NCI-H460 (cell line): Measurements from ENCODE around the gene CCDC40. TPM values are rescaled to one million over a fixed set of nuclear protein-coding genes. Genes with fewer than 3 reads are reported as not detected.
A peak's percentile ranks its signal among the peaks of the same experiment; 100 is the strongest.
"Not testable (repeated sequence)": the region's sequence is repeated elsewhere in the genome, so short reads cannot be mapped to it uniquely, and the experiment has no call there.

Experiments used
- DNase-seq: peaks from one replicate; pipeline ENCODE4 v3.0.0-alpha.2; 2016; ENCODE audit warnings: low read depth; ENCODE audit errors: extremely low read depth
- total RNA-seq: library from RNA; depleted of rRNA; stranded (reverse); fragments of >200 nt; shearing (Covaris generic); gene quantifications from 2 replicates; pipeline ENCODE4 v1.2.3, GENCODE V29; 2014

Gene CCDC40
- total RNA-seq, 1 experiment from 2014 or later: 2.0 TPM

DNA sequence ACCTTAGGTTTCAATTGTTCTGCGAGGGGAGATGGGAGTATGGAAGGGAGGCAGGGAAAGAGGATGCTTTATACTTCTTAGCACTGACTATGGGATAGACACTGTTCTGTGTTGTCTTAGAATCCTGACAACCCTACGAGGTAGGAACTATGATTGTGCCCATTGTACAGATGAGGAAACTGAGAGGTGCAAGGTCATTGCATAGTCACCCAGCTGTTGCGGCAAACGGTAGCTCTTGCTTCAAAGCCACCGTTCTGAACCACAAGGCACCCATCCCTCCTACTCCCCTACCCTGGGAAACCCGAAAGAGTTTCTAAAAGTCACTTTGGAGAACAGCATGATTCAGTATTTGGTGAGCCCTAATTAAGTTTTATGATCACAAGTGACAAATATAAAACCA, 7.5 kb downstream of the CCDC40 start:
- no peak for DNase-seq

DNA sequence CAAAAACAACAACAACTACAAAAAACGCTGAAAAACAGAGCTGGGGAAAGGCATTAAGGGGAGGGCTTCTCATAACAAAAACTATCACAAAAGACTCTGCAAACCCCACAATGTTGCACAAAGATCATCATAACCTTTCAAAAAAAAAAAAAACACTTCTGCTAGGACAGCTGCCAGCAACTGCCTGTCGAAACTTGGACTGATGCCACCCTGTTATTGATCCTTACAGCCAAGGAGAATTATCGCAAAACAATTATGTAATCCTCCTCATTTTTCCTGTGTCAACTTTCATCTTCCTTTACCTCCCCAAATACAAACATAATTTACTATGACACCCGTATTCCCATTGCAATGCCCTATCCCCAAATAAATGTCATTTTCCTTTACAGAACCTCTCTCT, 9.3 kb downstream of the CCDC40 start:
- no peak for DNase-seq

DNA sequence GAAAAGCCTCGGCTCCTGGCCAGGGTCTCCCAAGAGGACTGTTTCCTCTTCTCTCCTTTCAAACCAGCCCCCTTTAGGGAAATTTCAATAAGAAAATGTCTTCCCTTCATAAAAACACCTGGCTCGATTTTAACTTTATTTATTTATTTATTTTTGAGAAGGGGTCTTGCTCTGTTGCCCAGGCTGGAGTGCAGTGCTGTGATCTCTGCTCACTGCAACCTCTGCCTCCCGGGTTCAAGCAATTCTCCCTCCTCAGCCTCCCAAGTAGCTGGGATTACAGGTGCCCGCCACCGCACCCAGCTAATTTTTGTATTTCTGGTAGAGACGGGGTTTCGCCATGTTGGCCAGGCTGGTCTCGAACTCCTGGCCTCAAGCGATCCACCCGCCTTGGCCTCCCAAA, 10.3 kb downstream of the CCDC40 start:
- not testable (repeated sequence) for DNase-seq

DNA sequence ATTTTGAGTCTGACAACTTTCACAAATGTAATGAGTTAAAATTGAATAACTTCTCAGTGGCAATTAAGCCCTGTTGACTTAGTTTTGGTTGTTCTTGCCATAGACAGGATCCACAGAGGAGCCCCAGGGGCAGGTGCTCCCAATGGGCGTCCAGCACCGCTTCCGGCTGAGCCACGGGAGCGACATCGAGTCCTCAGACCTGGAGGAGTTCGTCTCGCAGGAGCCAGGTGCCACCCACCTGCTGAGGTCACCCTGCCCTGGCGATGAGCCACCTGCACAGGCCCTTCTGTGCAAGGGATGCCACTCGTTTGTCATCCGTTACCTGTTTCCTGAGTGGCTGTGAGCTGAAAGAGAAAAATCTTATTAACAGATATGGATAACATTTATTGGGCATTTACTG, 10.7 kb downstream of the CCDC40 start:
- DNase-seq: no peak

DNA sequence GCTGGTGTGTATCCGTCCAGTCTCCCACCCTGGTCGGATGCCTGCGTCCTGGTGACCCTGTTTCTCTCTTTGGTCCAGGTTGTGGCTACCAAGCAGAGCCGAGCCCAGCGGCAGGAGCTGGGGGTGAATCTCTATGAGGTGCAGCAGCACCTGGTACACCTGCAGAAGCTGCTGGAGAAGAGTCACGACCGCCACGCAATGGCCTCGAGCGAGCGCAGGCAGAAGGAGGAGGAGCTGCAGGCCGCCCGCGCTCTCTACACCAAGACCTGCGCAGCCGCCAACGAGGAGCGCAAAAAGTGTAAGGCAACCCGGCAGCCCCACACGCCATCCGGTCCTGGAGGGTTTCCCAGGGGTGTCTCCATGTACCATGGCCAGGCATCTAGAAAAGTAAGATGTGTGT, 13.5 kb downstream of the CCDC40 start:
- no peak for DNase-seq

DNA sequence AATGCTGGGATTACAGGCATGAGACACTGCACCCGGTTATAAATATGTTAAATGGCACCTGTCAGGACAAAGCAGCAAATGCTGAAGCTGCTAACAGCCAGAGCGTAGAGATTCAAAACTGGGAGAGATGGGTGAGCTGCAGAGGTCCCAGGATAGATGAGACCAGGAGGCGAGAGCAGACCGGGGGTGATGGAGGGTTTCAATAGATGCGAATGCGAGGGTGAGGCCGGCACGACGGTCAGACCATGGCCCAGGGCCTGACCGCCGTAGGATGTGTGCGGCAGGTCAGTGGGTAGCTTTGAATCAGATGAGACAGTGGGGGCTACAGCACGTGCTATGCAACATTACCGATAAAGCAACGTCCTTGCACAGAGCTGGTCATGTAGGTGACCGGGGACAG, 14.3 kb downstream of the CCDC40 start:
- DNase-seq: no peak

DNA sequence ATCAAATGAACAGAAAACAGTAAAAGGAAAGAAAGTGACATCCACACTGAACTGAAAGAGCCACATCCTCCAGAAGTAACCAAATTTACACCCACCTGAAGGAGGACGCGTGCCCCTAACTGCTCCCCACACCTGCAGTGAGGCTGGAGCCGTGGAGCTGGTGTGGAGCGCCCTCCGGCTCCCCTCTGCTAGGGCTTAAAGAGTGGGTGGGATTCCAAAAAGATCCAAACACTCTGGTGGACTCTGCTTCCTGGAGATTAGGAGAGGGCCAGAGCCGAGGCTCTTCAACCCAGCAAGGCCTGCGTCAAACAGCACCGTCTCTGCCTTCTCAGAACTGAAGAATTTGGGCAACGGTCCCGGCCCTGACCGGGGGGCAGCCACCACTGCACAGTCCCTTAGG, 15.2 kb downstream of the CCDC40 start:
- no peak for DNase-seq

DNA sequence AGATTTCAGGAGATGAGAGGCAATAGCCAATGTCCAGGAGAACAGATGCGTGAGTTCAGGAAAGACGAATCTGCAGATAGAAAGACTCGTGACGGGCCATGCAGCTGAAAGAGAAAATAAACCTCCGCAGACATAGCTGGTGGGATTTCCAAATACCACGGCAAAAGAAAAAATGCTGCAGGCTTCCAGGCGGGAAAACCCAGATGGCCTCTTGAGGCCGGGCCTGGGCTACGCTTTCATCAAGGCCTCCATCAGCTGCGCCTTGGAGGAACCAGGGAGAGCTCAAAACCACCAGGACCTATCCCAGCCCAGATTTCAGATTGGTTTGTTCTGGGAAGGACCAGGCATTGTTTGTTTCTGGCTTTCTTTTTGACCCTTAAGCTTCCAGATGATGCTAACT, 16.7 kb downstream of the CCDC40 start:
- DNase-seq: no peak

DNA sequence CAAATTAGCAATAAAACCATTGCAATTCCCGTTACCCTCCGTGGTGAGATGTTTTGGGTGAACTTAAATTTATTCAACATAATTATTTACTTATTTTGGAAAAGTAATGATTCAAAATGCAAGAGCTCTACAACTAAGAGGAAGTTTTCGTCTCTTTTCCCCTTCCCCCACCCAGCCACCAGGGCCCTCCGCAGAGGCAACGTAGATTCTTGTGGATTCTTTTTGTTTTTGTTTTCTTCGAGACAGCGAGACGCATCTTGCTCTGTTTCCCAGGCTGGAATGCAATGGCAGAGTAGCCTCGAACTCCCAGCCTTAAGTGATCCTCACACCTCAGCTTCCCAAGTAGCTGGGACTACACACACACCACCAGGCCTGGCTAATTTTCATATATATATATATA, 19.2 kb downstream of the CCDC40 start:
- DNase-seq: no peak

DNA sequence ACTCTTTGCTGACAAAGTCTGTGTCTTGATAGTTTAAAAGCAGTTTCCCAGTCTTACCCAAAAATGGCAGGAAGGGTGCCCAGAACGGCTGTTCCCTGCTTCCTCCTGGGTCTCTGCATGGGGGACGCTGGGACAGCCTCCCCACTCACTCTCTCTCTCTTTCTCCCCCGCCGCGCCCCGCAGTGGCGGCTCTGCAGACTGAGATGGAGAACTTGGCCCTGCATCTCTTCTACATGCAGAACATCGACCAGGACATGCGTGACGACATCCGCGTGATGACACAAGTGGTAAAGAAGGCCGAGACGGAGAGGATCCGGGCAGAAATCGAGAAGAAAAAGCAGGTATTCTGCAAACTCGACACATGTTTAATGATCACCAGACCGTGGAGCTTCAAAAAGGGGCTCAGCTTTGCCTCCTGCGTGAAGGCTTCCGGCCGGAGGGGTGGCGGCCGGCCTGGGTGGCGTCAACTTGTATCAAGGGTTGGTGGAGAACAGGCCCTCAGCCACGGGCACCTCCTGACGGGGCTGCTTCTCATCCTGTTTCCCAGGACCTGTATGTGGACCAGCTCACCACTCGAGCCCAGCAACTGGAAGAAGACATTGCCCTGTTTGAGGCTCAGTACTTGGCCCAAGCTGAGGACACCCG, 22.0 kb downstream of the CCDC40 start:
- DNase-seq: no peak

DNA sequence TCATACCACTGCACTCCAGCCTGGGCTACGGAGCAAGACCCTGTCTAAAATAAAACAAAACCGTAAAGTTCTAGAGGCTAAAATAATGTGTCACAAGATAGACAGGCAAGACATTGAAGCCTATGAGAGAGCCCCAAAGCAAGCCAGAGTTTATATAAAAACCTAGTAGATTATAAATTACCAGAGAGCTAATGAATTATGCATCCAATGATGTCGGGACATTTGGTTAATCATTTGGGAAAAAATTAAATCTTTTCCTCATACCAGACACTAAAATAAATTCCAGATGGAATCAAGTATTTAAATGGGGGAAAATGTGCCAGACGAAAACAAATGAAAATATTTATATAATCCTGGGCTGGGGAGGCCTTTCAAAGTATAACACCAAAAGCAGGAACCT, 24.2 kb downstream of the CCDC40 start:
- no peak for DNase-seq

DNA sequence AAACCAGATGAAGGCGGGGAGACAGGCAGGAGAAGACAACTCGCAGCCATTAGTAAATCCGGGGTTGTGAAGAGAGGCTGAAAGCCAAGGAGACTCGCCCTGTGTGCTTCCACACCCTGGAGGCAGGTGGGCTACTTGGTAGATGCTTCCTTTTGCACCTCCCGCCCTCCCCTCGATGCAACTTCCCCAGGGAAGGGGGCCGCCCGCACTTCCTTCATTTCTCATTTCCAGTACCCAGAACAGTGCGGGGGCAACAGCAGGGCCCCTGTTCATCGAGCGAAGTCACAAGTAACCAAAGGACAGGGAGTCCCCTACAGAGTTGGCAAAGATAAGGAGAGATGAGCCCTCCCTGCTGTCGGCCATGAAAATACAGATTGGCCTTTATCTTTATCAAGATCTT, 25.0 kb downstream of the CCDC40 start:
- no peak for DNase-seq

DNA sequence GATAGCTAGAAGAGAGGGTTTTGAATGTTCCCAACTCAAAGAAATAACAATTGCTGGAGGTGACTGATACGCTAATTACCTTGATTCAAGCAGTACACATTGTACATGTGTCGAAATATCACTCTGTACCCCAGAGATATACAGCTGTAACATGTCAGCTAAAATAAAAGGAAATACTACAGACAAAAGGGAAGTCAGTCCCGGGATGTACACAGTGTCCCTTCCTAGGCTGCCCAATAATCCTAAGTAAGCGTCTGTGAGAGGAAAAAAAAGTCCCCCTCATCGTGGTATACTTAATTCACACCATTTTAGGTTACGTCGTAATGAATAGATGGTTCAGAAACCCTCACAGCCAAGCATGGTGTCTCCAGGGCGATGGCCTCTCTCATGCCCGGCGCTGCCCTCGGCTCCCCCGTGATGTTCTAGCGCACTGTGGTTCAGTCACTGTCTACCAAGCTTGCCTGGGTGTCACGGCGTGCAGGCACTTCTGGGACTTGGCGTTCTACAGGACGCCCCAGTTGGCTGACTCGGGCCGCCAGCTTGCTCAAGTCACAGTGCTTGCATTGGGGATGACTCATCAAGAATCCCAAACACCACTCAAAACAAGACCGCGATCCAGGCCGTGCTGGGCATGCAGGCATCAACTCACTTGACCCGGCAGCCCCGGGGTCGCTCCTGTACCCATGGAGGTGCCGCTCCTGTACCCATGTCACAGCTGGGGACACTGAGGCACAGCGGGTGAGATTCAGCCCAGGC, 27.6 kb downstream of the CCDC40 start:
- DNase-seq: peak; percentile 67

DNA sequence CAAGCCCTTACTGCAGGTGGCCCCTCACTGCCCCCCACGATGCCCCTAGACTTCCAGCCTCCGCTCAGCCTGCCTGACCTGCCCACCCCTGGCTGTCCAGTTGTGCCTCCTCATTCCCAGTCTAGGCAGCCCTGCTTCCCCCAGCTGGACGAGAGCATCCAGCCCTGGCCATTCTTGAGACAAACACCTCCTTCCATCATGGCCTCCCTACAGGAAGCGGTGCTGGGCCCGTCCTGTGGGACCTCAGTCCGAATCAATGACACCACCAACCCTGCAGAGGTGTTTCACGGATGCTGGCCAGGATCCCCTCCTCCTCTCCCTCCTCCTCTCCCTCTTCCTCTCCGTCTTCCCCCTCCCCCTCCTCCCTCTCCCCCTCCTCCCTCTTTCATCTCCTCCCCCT, 28.3 kb downstream of the CCDC40 start:
- DNase-seq: no peak

DNA sequence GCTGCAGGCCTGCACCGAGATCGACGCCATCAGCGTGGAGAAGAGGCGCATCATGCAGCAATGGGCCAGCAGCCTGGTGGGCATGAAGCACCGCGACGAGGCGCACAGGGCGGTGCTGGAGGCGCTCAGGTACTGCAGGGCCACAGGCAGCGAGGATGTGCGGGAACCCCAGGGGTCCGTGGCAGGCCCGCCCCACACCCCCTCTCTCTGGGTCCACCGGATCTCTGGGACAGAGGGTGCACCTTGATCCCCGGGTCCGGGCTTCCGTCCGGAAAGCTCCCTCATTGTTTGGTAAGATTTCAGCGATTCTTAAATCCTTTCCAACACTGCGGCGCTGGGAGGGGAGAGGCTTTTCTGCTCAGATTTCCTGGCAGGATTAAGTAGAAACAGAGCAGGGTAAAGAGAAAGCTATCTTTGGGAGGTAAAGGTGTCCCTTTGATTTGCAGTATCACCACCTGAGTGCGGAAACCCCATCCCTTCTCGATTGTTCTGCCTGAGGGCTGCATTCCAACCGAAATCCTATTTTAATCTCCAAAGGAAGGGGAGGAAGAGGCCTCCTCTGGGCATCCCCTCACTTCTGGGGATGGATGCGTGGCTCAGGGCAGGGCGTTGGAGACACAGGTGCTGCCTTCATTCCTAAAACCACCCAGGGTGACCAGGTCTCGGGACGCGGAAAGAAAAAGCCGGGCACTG, 29.2 kb downstream of the CCDC40 start:
- DNase-seq: no peak

DNA sequence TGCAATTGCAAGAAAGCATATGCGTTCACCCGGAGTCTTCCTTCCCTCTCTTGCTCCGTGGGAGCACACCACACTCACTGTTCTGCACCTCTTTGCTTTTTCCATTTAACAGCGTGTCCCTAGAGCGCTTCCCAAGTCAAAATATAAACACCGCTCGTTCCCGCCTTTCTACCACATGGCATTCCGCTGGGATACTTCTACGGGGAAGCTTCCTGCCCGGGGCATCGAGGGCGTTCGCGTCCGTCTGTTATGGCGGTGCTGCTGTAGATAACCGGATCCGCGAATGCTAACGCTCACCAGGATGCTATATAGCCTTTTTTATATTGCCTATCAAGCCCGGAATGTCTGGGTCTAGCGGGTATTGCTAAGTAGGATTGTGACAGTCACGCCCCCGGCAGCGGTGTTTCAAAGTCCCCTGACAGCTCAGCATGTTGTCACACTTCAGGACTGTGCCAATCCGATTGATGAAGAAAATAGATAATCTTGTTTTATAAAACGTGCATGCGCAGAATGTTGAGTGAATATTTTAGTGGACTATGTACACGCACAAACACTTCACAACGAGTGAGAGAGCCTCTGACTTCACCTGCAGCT, 31.0 kb downstream of the CCDC40 start:
- no peak for DNase-seq

DNA sequence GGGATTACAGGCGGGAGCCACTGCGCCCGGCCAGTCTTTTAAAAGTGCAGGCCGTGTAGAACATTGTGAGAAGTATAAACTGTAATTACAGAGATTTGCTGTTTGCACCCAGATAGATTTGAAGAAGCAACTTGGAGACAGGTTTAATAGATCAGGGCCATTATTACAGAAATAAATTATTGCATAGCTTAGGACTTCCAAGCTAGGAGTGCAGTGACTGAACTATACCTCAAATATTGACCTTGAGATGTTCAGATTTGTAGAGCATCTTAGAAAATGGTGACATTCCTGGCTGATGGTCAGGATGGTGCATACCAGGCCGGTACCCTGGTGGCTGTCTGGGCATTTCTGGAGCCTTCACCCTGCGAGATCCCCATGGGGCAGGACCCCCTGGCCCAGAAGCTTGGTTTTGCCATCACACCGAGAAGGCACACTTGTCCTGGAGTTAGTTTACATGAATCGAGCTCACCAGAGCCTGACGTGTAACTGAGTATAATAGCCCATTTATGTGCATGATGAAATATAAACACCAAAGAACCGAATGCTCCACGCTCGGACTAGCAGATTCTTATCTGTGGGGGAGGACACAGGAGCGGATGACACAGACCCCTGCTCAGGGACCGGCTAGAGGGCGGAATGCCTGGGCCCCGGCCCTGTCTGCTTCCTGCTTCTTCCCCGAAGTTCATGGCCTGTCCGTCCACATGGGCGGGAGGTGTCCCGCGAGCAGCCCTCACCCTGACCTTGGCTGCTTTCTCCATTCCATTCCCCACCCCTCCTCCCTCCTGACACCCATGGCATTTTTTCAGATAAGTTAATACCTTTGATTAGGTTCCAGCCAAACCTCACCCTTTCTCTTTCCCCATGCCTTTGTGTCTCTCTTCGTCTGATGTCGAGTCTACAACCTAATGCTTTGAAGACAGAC, 32.1 kb downstream of the CCDC40 start:
- no peak for DNase-seq

DNA sequence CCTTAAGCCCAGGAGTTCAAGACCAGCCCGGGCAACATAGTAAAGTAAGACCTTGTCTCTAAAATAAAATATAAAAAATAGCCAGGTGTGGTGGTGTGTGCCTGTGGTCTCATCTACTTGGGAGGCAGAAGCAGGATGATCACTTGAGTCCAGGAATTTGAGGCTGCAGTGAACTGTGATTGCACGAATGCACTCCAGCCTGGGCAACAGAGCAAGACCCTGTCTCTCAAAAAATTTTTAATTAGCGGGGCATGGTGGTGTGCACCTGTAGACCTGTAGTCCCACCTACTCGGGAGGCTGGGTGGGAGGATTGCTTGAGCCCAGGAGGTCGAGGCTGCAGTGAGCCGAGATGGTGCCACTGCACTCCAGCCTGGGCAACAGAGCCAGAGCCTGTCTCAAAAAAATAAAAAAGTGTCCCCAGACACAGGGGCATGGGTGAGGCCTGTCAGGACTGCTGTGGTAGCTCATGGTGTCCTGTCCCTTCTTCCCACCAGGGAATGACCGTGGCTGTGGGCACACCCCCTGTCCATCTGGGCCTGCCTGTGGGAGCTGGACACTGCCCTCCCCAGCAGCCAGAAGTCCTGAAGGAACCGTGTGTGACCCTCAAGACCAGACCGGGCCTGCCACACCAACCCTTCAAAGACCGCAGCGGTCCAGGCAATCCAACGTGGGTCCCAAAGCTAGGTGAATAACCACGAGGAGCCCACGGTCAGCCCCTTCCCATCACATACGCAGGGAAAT, 34.1 kb downstream of the CCDC40 start:
- DNase-seq: no peak

DNA sequence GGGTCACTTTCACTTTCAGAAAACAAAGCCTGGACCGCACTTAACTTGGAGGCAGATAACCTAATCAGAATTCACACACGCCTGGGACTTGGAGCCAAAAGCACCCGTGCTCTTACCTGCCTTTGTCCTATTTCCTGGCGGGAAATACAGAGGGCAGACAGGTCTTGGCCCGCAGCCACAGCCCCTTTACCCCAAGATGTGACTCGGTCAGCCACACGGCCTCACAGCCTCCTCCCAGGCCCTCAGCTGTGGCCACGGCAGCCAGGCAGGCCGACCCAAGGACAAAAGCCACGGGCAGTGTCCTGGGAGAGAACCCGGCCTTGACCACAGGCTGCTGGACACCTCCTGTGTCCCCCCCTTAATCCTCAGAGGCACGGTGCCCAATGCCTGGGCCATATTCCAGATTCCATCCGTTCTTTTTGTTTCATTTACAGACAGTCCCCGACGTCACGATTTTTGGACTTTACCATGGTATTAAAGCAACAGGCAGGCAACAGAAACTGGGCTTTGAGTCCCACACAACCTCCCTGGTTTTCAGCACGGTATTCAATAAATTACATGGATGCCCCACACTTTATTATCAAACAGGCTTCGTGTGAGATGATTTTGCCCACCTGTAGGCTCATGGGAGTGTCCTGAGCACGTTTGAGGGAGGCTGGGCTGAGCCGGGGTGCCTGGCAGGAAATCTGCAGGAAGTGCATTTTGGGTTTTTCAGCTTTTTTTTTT, 34.8 kb downstream of the CCDC40 start:
- DNase-seq: no peak
